Activated CD4-positive, alpha-beta T cell treated with anti-CD3 and anti-CD28 coated beads, Interleukin-2, amount 10 ng/mL, durations not matched to agents 7 days and 5 days (primary cell): ENCODE results near the gene LGR5. TPM values are rescaled to one million over a fixed set of nuclear protein-coding genes. Genes with fewer than 3 reads are reported as not detected.
A peak's percentile ranks its signal among the peaks of the same experiment; 100 is the strongest.
"Not testable (repeated sequence)": the region's sequence is repeated elsewhere in the genome, so short reads cannot be mapped to it uniquely, and the experiment has no call there.

Source experiments
- CTCF ChIA-PET: fragments of 350-600 bp; sonication (Branson Sonifier 250); formaldehyde crosslinking; loops from one replicate; lab custom pipeline; 2021; ENCODE audit warnings: antibody characterized with exemption; lab: Charles Lee
- POLR2A ChIA-PET: fragments of 350-600 bp; sonication (Branson Sonifier 250); formaldehyde crosslinking; loops from one replicate; lab custom pipeline; 2021; ENCODE audit warnings: antibody characterized with exemption; lab: Charles Lee
- DNase-seq: peaks from one replicate; pipeline ENCODE4 v3.0.0-alpha.2; 2020
- H3K27ac Mint-ChIP-seq: one replicate; pipeline ENCODE4 v1.8.0; 2021; ENCODE audit warnings: mild to moderate bottlenecking, moderate library complexity, mixed read lengths
- H3K27me3 Mint-ChIP-seq: one replicate; pipeline ENCODE4 v1.8.0; 2021; ENCODE audit warnings: mixed read lengths
- H3K36me3 Mint-ChIP-seq: one replicate; pipeline ENCODE4 v1.8.0; 2021; ENCODE audit warnings: low read depth, mixed read lengths
- H3K4me1 Mint-ChIP-seq: one replicate; pipeline ENCODE4 v1.8.0; 2021; ENCODE audit warnings: mixed read lengths
- H3K4me3 Mint-ChIP-seq: one replicate; pipeline ENCODE4 v1.8.0; 2021; ENCODE audit warnings: mild to moderate bottlenecking, moderate library complexity, mixed read lengths
- H3K9me3 Mint-ChIP-seq: one replicate; pipeline ENCODE4 v1.8.0; 2021; ENCODE audit warnings: mixed read lengths
- total RNA-seq, 2 experiments: library from RNA; stranded (reverse); gene quantifications; one replicate each; pipeline ENCODE4 v1.2.3, GENCODE V29; 2021

The LGR5 gene
- total RNA-seq, 2 experiments from 2014 or later = not detected

GRCh38 chr12:71469258-71469750 is 29.7 kb downstream of the LGR5 start:
- no peak for DNase-seq
- Mint-ChIP-seq H3K27me3 (peaks cover 9% of the 10 kb centered on the region), H3K36me3 (no peaks in the 10 kb centered on the region), H3K4me3 (no peak overlapping the region), H3K9me3 (no peaks in the 10 kb centered on the region), H3K4me1 (no peaks in the 10 kb centered on the region), H3K27ac (no peak overlapping the region)
- CTCF ChIA-PET = no interaction called here
- POLR2A ChIA-PET = no interaction called here

DNA sequence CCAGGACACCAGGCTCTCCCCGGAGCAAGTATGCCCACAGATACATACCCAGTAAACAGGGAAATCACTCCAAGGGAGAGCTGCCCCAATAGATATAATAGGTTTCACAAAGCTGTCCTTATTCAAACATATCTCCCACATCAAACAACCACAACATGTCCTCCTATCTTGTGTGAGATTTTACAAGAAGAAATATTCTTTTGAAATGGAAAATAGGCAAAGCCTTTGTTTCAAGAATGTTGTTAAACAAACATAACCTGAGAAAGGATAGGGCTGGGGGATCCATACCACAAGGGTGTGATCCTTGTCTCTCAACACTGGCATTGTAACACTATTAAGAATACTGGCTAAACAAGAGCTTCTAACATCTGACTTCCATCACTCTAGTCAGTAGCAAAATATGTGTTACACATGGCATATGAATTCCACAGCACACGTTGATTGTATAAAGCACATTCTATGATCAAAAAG is 32.9 kb downstream of the LGR5 start:
- Mint-ChIP-seq H3K36me3 (no peaks in the 10 kb centered on the region), H3K4me3 (no peak overlapping the region), H3K9me3 (no peaks in the 10 kb centered on the region), H3K4me1 (no peaks in the 10 kb centered on the region), H3K27me3 (peaks cover 4% of the 10 kb centered on the region), H3K27ac (no peak overlapping the region)
- ChIA-PET CTCF (no interaction called here), POLR2A (no interaction called here)
- DNase-seq = no peak

- H3K4me3 Mint-ChIP-seq = no peak overlapping the region
- H3K36me3 Mint-ChIP-seq = no peaks in the 10 kb centered on the region
- CTCF ChIA-PET = no interaction called here
- POLR2A ChIA-PET = no interaction called here
- no peaks in the 10 kb centered on the region for H3K4me1 Mint-ChIP-seq
- no peak for DNase-seq
- no peak overlapping the region for H3K27ac Mint-ChIP-seq
- H3K27me3 Mint-ChIP-seq = peaks cover 7% of the 10 kb centered on the region
- H3K9me3 Mint-ChIP-seq = no peaks in the 10 kb centered on the region
Measured at GRCh38 chr12:71474791-71475190, 35.2 kb downstream of the LGR5 start.

DNA sequence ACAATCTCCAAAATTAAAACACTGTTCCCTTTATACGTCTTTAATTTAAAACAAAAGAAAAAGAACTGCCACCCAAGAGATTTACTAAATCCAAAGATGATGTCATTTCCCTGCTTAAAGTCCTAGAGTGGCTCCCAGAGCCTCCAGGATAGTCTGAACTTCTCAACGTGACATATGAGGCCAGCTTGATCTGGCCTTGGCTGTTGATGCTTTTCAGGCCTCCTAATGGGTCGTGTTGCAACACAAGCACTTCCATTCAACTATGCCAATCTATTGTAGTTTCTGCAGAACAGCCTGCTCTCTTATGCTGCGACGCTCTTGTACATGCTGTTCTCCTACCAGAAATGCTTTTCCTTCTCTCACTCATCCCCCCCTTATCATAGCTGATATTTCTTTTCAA is 35.7 kb downstream of the LGR5 start:
- POLR2A ChIA-PET = no interaction called here
- H3K4me1 Mint-ChIP-seq = no peaks in the 10 kb centered on the region
- H3K36me3 Mint-ChIP-seq = no peaks in the 10 kb centered on the region
- peaks cover 7% of the 10 kb centered on the region for H3K27me3 Mint-ChIP-seq
- no peaks in the 10 kb centered on the region for H3K9me3 Mint-ChIP-seq
- H3K27ac Mint-ChIP-seq = no peak overlapping the region
- no peak for DNase-seq
- H3K4me3 Mint-ChIP-seq = no peak overlapping the region
- CTCF ChIA-PET = no interaction called here

DNA sequence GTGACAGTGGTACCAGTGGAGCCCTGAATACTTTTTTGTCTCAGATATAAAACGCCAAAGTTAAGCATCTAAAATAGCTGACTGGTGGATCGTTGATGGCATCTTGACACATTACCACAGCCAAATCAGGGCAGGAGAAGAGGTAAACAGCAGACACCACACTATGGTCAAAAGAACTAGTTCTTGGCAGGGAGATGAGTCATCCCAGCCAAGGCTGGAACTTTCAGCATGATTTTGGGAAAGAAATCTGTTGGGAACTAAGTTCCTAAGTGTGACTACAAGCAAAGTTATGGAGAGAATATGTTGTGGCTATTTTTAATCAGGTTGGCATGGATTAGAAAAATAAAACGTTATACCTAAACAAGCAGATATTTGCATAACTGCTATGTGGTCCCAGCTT is 36.9 kb downstream of the LGR5 start:
- Mint-ChIP-seq H3K27me3 (peaks cover 7% of the 10 kb centered on the region), H3K4me3 (no peak overlapping the region)
- CTCF ChIA-PET = no interaction called here

GRCh38 chr12:71477609-71478008 is 38.0 kb downstream of the LGR5 start:
- no peaks in the 10 kb centered on the region for H3K36me3 Mint-ChIP-seq
- no peak overlapping the region for H3K4me3 Mint-ChIP-seq
- POLR2A ChIA-PET = no interaction called here
- CTCF ChIA-PET = no interaction called here
- H3K4me1 Mint-ChIP-seq = no peaks in the 10 kb centered on the region
- no peaks in the 10 kb centered on the region for H3K9me3 Mint-ChIP-seq
- no peak for DNase-seq
- peaks cover 7% of the 10 kb centered on the region for H3K27me3 Mint-ChIP-seq
- H3K27ac Mint-ChIP-seq = no peak overlapping the region

More for the DNA sequence above, 36.9 kb downstream of the LGR5 start:
- POLR2A ChIA-PET = no interaction called here
- no peak for DNase-seq
- Mint-ChIP-seq H3K4me1 (no peaks in the 10 kb centered on the region), H3K36me3 (no peaks in the 10 kb centered on the region), H3K27ac (no peak overlapping the region), H3K9me3 (no peaks in the 10 kb centered on the region)

- CTCF ChIA-PET = no interaction called here
- peaks cover 7% of the 10 kb centered on the region for H3K27me3 Mint-ChIP-seq
- no peak overlapping the region for H3K27ac Mint-ChIP-seq
- H3K4me1 Mint-ChIP-seq = no peaks in the 10 kb centered on the region
- H3K36me3 Mint-ChIP-seq = no peaks in the 10 kb centered on the region
- H3K9me3 Mint-ChIP-seq = no peaks in the 10 kb centered on the region
- POLR2A ChIA-PET = no interaction called here
- DNase-seq = no peak
- no peak overlapping the region for H3K4me3 Mint-ChIP-seq
Measured at GRCh38 chr12:71478270-71478669, 38.7 kb downstream of the LGR5 start.

GRCh38 chr12:71484272-71484905 is 44.8 kb downstream of the LGR5 start:
- ChIA-PET CTCF (no interaction called here), POLR2A (no interaction called here)
- H3K9me3 Mint-ChIP-seq = no peaks in the 10 kb centered on the region
- H3K4me3 Mint-ChIP-seq = no peak overlapping the region
- no peaks in the 10 kb centered on the region for H3K4me1 Mint-ChIP-seq
- DNase-seq = no peak
- H3K27ac Mint-ChIP-seq = no peak overlapping the region
- H3K36me3 Mint-ChIP-seq = no peaks in the 10 kb centered on the region
- peaks cover 6% of the 10 kb centered on the region for H3K27me3 Mint-ChIP-seq

- H3K36me3 Mint-ChIP-seq, H3K9me3 Mint-ChIP-seq, H3K4me3 Mint-ChIP-seq, H3K4me1 Mint-ChIP-seq, DNase-seq, H3K27me3 Mint-ChIP-seq, H3K27ac Mint-ChIP-seq, CTCF ChIA-PET, POLR2A ChIA-PET: not testable (repeated sequence)
Measured at GRCh38 chr12:71490844-71491243, 51.2 kb downstream of the LGR5 start.

GRCh38 chr12:71492604-71493003 is 53.0 kb downstream of the LGR5 start:
- H3K4me3 Mint-ChIP-seq = no peak overlapping the region
- no peaks in the 10 kb centered on the region for H3K9me3 Mint-ChIP-seq
- DNase-seq = no peak
- CTCF ChIA-PET = no interaction called here
- H3K27ac Mint-ChIP-seq = no peak overlapping the region
- H3K4me1 Mint-ChIP-seq = no peaks in the 10 kb centered on the region
- no peaks in the 10 kb centered on the region for H3K27me3 Mint-ChIP-seq
- H3K36me3 Mint-ChIP-seq = no peaks in the 10 kb centered on the region
- POLR2A ChIA-PET = no interaction called here

DNA sequence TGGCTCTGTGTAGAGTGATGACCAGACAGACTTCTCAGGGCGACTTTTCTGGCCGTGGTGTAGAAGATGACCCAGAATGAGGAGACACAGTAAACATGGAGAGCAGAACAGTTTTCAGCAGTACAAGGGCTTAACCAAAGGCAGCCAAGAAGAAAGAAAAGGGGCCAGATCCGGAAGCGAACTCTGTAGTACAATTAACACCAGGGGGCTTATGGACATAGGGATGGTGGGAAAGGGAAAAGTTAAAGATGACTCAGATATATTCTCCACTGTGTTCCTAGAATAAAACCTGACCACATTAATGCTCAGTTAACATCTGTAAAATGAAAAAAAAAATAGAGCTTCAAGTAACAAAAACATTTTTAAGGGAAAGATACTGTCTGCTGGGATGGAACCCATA is 60.2 kb downstream of the LGR5 start:
- H3K4me3 Mint-ChIP-seq = no peak overlapping the region
- CTCF ChIA-PET = interaction anchor here (1.0 kb wide), 1 partner anchor 12 kb away, joined by 3 read pairs; no protein-coding TSS in a partner anchor

DNA sequence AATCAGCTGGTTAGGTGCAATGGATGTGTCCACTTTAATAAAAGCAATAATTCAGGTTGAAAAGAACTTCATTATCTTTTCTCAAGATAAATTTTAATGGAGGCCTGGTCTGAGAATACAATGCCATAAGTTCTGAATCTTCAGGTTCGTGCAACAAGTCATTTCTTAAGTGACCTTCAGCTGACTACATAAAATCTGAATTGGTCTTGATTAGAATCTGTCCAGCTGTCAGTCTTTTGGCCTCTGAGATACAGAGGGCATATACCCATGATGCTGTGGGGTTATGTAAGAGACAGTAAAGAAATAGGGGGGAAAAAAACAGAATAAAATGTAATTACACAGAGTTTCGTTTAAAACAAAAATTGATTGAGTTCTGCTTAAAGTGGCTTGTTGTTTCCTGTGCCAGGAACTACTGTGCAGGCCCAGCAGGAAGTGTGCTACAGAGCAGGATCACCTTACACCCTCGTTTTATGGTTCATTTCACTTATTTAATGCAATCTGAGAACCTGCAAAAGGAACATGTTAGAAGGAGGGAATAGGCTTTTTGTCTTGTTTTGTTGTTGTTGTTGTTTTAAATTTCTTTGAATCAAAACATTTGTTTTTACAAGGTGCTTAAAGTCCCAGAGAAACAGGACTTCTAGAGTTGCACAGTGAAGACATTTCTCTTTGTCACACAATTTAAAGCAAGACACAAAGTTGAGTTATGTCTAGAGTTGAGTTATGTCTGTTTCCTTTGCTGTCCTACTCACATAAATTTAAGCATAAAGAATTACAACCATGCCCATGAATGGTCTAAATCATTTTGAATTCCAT is 64.2 kb downstream of the LGR5 start:
- DNase-seq = peak; percentile 12
- no peaks in the 10 kb centered on the region for H3K36me3 Mint-ChIP-seq
- CTCF ChIA-PET = no interaction called here
- peaks cover 12% of the 10 kb centered on the region for H3K4me1 Mint-ChIP-seq
- no peak overlapping the region for H3K4me3 Mint-ChIP-seq
- H3K27me3 Mint-ChIP-seq = no peaks in the 10 kb centered on the region
- peaks cover 4% of the 10 kb centered on the region for H3K9me3 Mint-ChIP-seq
- peak overlapping the region; percentile 25 for H3K27ac Mint-ChIP-seq
- POLR2A ChIA-PET = no interaction called here

More for the DNA sequence above, 60.2 kb downstream of the LGR5 start:
- Mint-ChIP-seq H3K27ac (no peak overlapping the region), H3K27me3 (peaks cover 1% of the 10 kb centered on the region), H3K36me3 (no peaks in the 10 kb centered on the region), H3K4me1 (peaks cover 12% of the 10 kb centered on the region), H3K9me3 (peaks cover 4% of the 10 kb centered on the region)
- DNase-seq = no peak
- POLR2A ChIA-PET = no interaction called here

DNA sequence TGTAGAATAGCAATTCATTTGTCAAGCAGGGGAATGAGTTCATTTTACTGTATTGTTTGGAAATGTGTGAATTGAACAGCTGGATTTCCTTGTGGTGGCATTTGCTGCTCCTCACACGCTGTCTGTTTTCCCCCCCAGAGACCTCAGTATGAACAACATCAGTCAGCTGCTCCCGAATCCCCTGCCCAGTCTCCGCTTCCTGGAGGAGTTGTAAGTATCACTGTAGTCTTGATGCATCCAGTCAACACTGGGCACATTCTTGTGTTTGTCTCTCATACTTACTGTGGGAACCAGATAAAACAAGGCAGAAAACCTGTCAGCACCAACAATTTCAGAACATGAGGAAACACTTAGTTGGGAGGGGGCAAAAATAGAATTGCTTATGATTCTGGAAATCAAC is 64.9 kb downstream of the LGR5 start:
- H3K27ac Mint-ChIP-seq = no peak overlapping the region
- CTCF ChIA-PET = no interaction called here

More for the DNA sequence above, 64.9 kb downstream of the LGR5 start:
- H3K4me3 Mint-ChIP-seq = no peak overlapping the region
- POLR2A ChIA-PET = no interaction called here
- DNase-seq = no peak
- no peaks in the 10 kb centered on the region for H3K27me3 Mint-ChIP-seq
- H3K4me1 Mint-ChIP-seq = peaks cover 12% of the 10 kb centered on the region
- peaks cover 4% of the 10 kb centered on the region for H3K9me3 Mint-ChIP-seq
- no peaks in the 10 kb centered on the region for H3K36me3 Mint-ChIP-seq
